Panc1 (cell line): ENCODE measurements around the gene OR52K1. TPM values are rescaled to one million over a fixed set of nuclear protein-coding genes. Genes with fewer than 3 reads are reported as not detected.
"Not testable (repeated sequence)": the region's sequence is repeated elsewhere in the genome, so short reads cannot be mapped to it uniquely, and the experiment has no call there.

ENCODE experiments used
- ATAC-seq: fragments of 200-7000 bp; cut with Tn5 transposase; 2 replicates; pipeline ENCODE4 v1.9.1; 2020; ENCODE audit warnings: mild to moderate bottlenecking, moderate library complexity
- BruUV-seq: library from RNA; stranded (reverse); fragments of 400-500 nt; replicated peaks from 2 replicates; lab custom pipeline; 2021; lab: Mats Ljungman, UMichigan
- CTCF ChIA-PET: fragments of 300-600 bp; sonication (Branson Sonifier 250); formaldehyde crosslinking; loops from one replicate; lab custom pipeline; 2022; ENCODE audit warnings: antibody characterized with exemption; lab: Charles Lee
- POLR2A ChIA-PET: fragments of 300-600 bp; sonication (Branson Sonifier 250); formaldehyde crosslinking; loops from one replicate; lab custom pipeline; 2022; ENCODE audit warnings: antibody characterized with exemption; lab: Charles Lee
- DNase-seq: peaks from one replicate; pipeline ENCODE4 v3.0.0-alpha.2; 2010; ENCODE audit warnings: low read depth, low spot score
- H3K27ac ChIP-seq: 2 replicates; pipeline ENCODE4 v1.5.1; 2011; ENCODE audit warnings: mild to moderate bottlenecking, low read length, inconsistent platforms
- H3K27me3 ChIP-seq: fragments of 200-500 bp; sonication (Bioruptor generic); 2 replicates; pipeline ENCODE4 v1.6.0; 2014; ENCODE audit warnings: low read length, inconsistent platforms; ENCODE audit not compliant: control insufficient read depth, insufficient read depth
- H3K36me3 ChIP-seq: fragments of 200-500 bp; sonication (Bioruptor generic); 2 replicates; pipeline ENCODE4 v1.5.1; 2014; ENCODE audit warnings: inconsistent platforms, mild to moderate bottlenecking, low read length, moderate library complexity; ENCODE audit not compliant: control insufficient read depth, insufficient read depth
- H3K4me1 ChIP-seq: 2 replicates; pipeline ENCODE4 v1.5.1; 2011; ENCODE audit warnings: inconsistent platforms, mild to moderate bottlenecking, low read length, moderate library complexity; ENCODE audit not compliant: control insufficient read depth, insufficient read depth
- H3K4me3 ChIP-seq, 2 experiments: 2 replicates each; pipeline ENCODE4 v1.5.1; 2011 to 2012; ENCODE audit warnings: low read depth in 2 of 2, low read length in 2 of 2, mild to moderate bottlenecking in 2 of 2, inconsistent platforms in 1 of 2, moderate library complexity in 1 of 2
- H3K9me3 ChIP-seq: fragments of 200-500 bp; sonication (Bioruptor generic); 2 replicates; pipeline ENCODE4 v1.5.1; 2014; ENCODE audit warnings: low read depth, mild to moderate bottlenecking, inconsistent platforms, low read length, moderate library complexity; ENCODE audit not compliant: control insufficient read depth, insufficient read depth
- POLR2AphosphoS5 ChIP-seq: IDR thresholded peaks from 2 replicates; pipeline ENCODE4 v1.6.1; 2012; ENCODE audit warnings: mild to moderate bottlenecking, low read depth, low read length, moderate library complexity
- SIN3A ChIP-seq: IDR thresholded peaks from 2 replicates; pipeline ENCODE4 v1.6.1; 2012; ENCODE audit warnings: low read depth, mild to moderate bottlenecking, low read length, moderate library complexity, borderline replicate concordance; ENCODE audit not compliant: insufficient read depth
- TCF7L2 ChIP-seq: IDR thresholded peaks from 2 replicates; pipeline ENCODE4 v1.6.1; 2011; ENCODE audit warnings: mild to moderate bottlenecking, low read depth, low read length, inconsistent platforms
- in situ Hi-C: cut with HindIII; loops from 2 replicates; pipeline ENCODE4 v1.10.0; 2016; ENCODE audit warnings: low sequenced_read_pairs, low pct_unique_long_range_greater_than_20kb
- intact Hi-C: fragments of 100-400 bp; cut with micrococcal nuclease; formaldehyde crosslinking; loops from one replicate; pipeline ENCODE4 v1.10.0; 2022; ENCODE audit not compliant: unreplicated experiment
- total RNA-seq: library from RNA; stranded (reverse); gene quantifications from one replicate; pipeline ENCODE4 v1.2.1, GENCODE V29; 2021; ENCODE audit not compliant: unreplicated experiment
- TF ChIP-seq, protein P1 (sequence below): fragments of 450-650 bp; IDR thresholded peaks from 2 replicates; pipeline ENCODE4 v1.5.1; 2017; ENCODE audit warnings: mild to moderate bottlenecking
- TF ChIP-seq, protein P2 (sequence below), 2 experiments: IDR thresholded peaks; 2 replicates each; pipeline ENCODE4 v1.6.1; 2011 to 2012; ENCODE audit warnings: low read depth in 2 of 2, control low read depth in 1 of 2, low read length in 1 of 2, mild to moderate bottlenecking in 1 of 2, moderate library complexity in 1 of 2; ENCODE audit not compliant: insufficient read depth in 1 of 2

The OR52K1 gene
- total RNA-seq, 1 experiment from 2014 or later = not detected

DNA sequence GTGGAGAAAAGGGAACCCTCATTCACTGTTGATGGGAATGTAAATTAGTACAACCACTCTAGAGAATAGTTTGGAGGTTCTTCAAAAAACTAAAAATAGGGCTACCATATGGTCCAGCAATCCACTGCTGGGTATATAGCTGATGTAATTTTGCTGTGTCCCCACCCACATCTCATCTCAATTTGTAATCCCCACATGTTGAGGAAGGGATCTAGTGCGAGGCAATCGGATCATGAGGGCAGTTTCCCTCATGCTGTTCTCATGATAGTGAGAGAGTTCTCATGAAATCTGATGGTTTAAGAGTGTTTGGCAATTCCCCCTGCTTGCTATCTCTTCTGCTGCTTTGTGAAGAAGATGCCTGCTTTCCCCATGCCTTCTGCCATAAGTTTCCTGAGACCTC lies 45.5 kb downstream of the OR52K1 start:
- Histone ChIP-seq H3K27me3 (0 out of 2 replicates have a peak, but pooled peaks cover 5% of the 10 kb centered on the region), H3K36me3 (no peaks in the 10 kb centered on the region), H3K9me3 (no peaks in the 10 kb centered on the region), H3K27ac (no peak overlapping the region), H3K4me1 (no peaks in the 10 kb centered on the region), H3K4me3 (no peak overlapping the region)
- intact Hi-C loops (no loop called here), in situ Hi-C loops (no loop called here)
- DNase-seq = no peak
- no TSS peak for BruUV-seq
- ChIA-PET CTCF (no interaction called here), POLR2A (no interaction called here)
- TF ChIP-seq, protein P1, sequence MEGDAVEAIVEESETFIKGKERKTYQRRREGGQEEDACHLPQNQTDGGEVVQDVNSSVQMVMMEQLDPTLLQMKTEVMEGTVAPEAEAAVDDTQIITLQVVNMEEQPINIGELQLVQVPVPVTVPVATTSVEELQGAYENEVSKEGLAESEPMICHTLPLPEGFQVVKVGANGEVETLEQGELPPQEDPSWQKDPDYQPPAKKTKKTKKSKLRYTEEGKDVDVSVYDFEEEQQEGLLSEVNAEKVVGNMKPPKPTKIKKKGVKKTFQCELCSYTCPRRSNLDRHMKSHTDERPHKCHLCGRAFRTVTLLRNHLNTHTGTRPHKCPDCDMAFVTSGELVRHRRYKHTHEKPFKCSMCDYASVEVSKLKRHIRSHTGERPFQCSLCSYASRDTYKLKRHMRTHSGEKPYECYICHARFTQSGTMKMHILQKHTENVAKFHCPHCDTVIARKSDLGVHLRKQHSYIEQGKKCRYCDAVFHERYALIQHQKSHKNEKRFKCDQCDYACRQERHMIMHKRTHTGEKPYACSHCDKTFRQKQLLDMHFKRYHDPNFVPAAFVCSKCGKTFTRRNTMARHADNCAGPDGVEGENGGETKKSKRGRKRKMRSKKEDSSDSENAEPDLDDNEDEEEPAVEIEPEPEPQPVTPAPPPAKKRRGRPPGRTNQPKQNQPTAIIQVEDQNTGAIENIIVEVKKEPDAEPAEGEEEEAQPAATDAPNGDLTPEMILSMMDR = no peak
- TF ChIP-seq, protein P2, sequence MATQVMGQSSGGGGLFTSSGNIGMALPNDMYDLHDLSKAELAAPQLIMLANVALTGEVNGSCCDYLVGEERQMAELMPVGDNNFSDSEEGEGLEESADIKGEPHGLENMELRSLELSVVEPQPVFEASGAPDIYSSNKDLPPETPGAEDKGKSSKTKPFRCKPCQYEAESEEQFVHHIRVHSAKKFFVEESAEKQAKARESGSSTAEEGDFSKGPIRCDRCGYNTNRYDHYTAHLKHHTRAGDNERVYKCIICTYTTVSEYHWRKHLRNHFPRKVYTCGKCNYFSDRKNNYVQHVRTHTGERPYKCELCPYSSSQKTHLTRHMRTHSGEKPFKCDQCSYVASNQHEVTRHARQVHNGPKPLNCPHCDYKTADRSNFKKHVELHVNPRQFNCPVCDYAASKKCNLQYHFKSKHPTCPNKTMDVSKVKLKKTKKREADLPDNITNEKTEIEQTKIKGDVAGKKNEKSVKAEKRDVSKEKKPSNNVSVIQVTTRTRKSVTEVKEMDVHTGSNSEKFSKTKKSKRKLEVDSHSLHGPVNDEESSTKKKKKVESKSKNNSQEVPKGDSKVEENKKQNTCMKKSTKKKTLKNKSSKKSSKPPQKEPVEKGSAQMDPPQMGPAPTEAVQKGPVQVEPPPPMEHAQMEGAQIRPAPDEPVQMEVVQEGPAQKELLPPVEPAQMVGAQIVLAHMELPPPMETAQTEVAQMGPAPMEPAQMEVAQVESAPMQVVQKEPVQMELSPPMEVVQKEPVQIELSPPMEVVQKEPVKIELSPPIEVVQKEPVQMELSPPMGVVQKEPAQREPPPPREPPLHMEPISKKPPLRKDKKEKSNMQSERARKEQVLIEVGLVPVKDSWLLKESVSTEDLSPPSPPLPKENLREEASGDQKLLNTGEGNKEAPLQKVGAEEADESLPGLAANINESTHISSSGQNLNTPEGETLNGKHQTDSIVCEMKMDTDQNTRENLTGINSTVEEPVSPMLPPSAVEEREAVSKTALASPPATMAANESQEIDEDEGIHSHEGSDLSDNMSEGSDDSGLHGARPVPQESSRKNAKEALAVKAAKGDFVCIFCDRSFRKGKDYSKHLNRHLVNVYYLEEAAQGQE (IDR thresholded peaks at IDR 0.05; ENCODE audit: insufficient read depth in 1 of 2, low read depth in 2 of 2, low read length in 1 of 2) = no peak
- TF ChIP-seq TCF7L2 (no peak), POLR2AphosphoS5 (no peak), SIN3A (no peak)
- ATAC-seq = no peak

DNA sequence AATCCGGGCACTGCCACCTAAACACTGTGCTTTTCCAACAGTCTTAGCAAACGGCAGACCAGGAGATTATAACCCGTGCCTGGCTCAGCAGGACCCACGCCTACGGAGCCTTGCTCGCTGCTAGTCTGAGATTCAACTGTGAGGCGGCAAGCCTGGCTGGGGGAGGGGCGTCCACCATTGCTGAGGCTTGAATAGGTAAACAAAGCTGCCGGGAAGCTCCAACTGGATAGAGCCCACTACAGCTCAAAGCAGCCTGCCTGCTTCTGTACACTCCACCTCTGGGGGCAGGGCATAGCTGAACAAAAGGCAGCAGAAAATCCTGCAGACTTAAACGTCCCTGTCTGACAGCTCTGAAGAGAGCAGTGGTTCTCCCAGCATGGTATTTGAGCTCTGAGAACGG lies 49.2 kb downstream of the OR52K1 start:
- ATAC-seq, BruUV-seq, in situ Hi-C loops: not testable (repeated sequence)

DNA sequence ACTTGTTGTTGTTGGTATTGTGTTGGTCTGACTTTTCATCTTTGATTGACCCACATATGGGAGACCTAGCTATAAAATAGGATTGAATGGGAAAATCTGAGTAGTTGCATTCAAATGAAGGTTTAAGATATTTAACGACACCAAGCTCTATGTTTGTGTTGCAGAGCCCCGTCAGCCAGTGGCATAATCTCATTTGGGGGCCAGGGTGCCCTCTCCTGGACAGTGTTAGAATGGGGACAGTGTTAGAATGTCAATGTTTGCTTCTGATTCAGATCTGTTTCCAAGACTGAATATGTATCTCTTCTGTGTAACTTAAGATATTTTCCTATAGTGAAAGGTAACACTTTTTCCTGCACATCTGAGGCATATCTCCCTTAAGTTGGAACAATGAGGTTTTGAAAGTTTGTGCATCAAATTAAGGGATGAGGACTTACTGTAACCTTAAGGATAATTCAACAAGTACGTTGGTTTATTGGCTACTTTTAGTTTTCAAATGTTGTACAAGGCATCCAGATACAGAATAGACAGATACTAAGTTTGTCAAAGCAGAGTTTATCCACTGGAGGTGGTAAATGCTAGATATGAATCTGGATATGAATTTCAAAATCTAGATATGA lies 57.3 kb downstream of the OR52K1 start:
- Histone ChIP-seq H3K4me1 (no peaks in the 10 kb centered on the region), H3K27ac (no peak overlapping the region), H3K4me3 (no peak overlapping the region), H3K27me3 (peaks cover 5% of the 10 kb centered on the region), H3K36me3 (no peaks in the 10 kb centered on the region), H3K9me3 (no peaks in the 10 kb centered on the region)
- peak; percentile 96 for ATAC-seq
- TF ChIP-seq, protein P1 = peak; percentile 86
- TF ChIP-seq, protein P2 (IDR thresholded peaks at IDR 0.05; ENCODE audit: insufficient read depth in 1 of 2, low read depth in 2 of 2, low read length in 1 of 2) = no peak
- BruUV-seq = no TSS peak
- intact Hi-C loops (loop anchor here (1.0 kb wide), 1 partner anchor 352 kb away; no protein-coding TSS in a partner anchor), in situ Hi-C loops (no loop called here)
- peak; percentile 17 for DNase-seq
- ChIA-PET POLR2A (no interaction called here), CTCF (interaction anchor here (0.8 to 2.1 kb wide), 2 partner anchors 353 to 356 kb away, joined by 6 to 25 read pairs; no protein-coding TSS in a partner anchor)

More for the DNA sequence above, 49.2 kb downstream of the OR52K1 start:
- H3K4me3 ChIP-seq, H3K4me1 ChIP-seq, H3K27me3 ChIP-seq, H3K27ac ChIP-seq, POLR2A ChIA-PET, H3K36me3 ChIP-seq, H3K9me3 ChIP-seq, intact Hi-C loops, DNase-seq: not testable (repeated sequence)
- CTCF ChIA-PET = interaction anchor here (1.1 kb wide), 1 partner anchor 345 kb away, joined by 3 read pairs; no protein-coding TSS in a partner anchor
